Panc1 (cell line): Measurements from ENCODE around the gene RAI1. TPM values are rescaled to one million over a fixed set of nuclear protein-coding genes. Genes with fewer than 3 reads are reported as not detected.

Experiments used
- ATAC-seq: fragments of 200-7000 bp; cut with Tn5 transposase; 2 replicates; pipeline ENCODE4 v1.9.1; 2020; ENCODE audit warnings: mild to moderate bottlenecking, moderate library complexity
- BruUV-seq: library from RNA; stranded (reverse); fragments of 400-500 nt; replicated peaks from 2 replicates; lab custom pipeline; 2021; lab: Mats Ljungman, UMichigan
- CTCF ChIA-PET: fragments of 300-600 bp; sonication (Branson Sonifier 250); formaldehyde crosslinking; loops from one replicate; lab custom pipeline; 2022; ENCODE audit warnings: antibody characterized with exemption; lab: Charles Lee
- POLR2A ChIA-PET: fragments of 300-600 bp; sonication (Branson Sonifier 250); formaldehyde crosslinking; loops from one replicate; lab custom pipeline; 2022; ENCODE audit warnings: antibody characterized with exemption; lab: Charles Lee
- DNase-seq: peaks from one replicate; pipeline ENCODE4 v3.0.0-alpha.2; 2010; ENCODE audit warnings: low read depth, low spot score
- H3K27ac ChIP-seq: 2 replicates; pipeline ENCODE4 v1.5.1; 2011; ENCODE audit warnings: mild to moderate bottlenecking, low read length, inconsistent platforms
- H3K27me3 ChIP-seq: fragments of 200-500 bp; sonication (Bioruptor generic); 2 replicates; pipeline ENCODE4 v1.6.0; 2014; ENCODE audit warnings: low read length, inconsistent platforms; ENCODE audit not compliant: control insufficient read depth, insufficient read depth
- H3K36me3 ChIP-seq: fragments of 200-500 bp; sonication (Bioruptor generic); 2 replicates; pipeline ENCODE4 v1.5.1; 2014; ENCODE audit warnings: inconsistent platforms, mild to moderate bottlenecking, low read length, moderate library complexity; ENCODE audit not compliant: control insufficient read depth, insufficient read depth
- H3K4me1 ChIP-seq: 2 replicates; pipeline ENCODE4 v1.5.1; 2011; ENCODE audit warnings: inconsistent platforms, mild to moderate bottlenecking, low read length, moderate library complexity; ENCODE audit not compliant: control insufficient read depth, insufficient read depth
- H3K4me3 ChIP-seq, 2 experiments: 2 replicates each; pipeline ENCODE4 v1.5.1; 2011 to 2012; ENCODE audit warnings: low read depth in 2 of 2, low read length in 2 of 2, mild to moderate bottlenecking in 2 of 2, inconsistent platforms in 1 of 2, moderate library complexity in 1 of 2
- H3K9me3 ChIP-seq: fragments of 200-500 bp; sonication (Bioruptor generic); 2 replicates; pipeline ENCODE4 v1.5.1; 2014; ENCODE audit warnings: low read depth, mild to moderate bottlenecking, inconsistent platforms, low read length, moderate library complexity; ENCODE audit not compliant: control insufficient read depth, insufficient read depth
- CTCF ChIP-seq: fragments of 450-650 bp; IDR thresholded peaks from 2 replicates; pipeline ENCODE4 v1.5.1; 2017; ENCODE audit warnings: mild to moderate bottlenecking
- POLR2AphosphoS5 ChIP-seq: IDR thresholded peaks from 2 replicates; pipeline ENCODE4 v1.6.1; 2012; ENCODE audit warnings: mild to moderate bottlenecking, low read depth, low read length, moderate library complexity
- REST ChIP-seq, 2 experiments: IDR thresholded peaks; 2 replicates each; pipeline ENCODE4 v1.6.1; 2011 to 2012; ENCODE audit warnings: low read depth in 2 of 2, control low read depth in 1 of 2, low read length in 1 of 2, mild to moderate bottlenecking in 1 of 2, moderate library complexity in 1 of 2; ENCODE audit not compliant: insufficient read depth in 1 of 2
- SIN3A ChIP-seq: IDR thresholded peaks from 2 replicates; pipeline ENCODE4 v1.6.1; 2012; ENCODE audit warnings: low read depth, mild to moderate bottlenecking, low read length, moderate library complexity, borderline replicate concordance; ENCODE audit not compliant: insufficient read depth
- TCF7L2 ChIP-seq: IDR thresholded peaks from 2 replicates; pipeline ENCODE4 v1.6.1; 2011; ENCODE audit warnings: mild to moderate bottlenecking, low read depth, low read length, inconsistent platforms
- in situ Hi-C: cut with HindIII; loops from 2 replicates; pipeline ENCODE4 v1.10.0; 2016; ENCODE audit warnings: low sequenced_read_pairs, low pct_unique_long_range_greater_than_20kb
- intact Hi-C: fragments of 100-400 bp; cut with micrococcal nuclease; formaldehyde crosslinking; loops from one replicate; pipeline ENCODE4 v1.10.0; 2022; ENCODE audit not compliant: unreplicated experiment
- total RNA-seq: library from RNA; stranded (reverse); gene quantifications from one replicate; pipeline ENCODE4 v1.2.1, GENCODE V29; 2021; ENCODE audit not compliant: unreplicated experiment

Gene RAI1
- total RNA-seq, 1 experiment from 2014 or later: 51.0 TPM

- intact Hi-C loops (no loop called here), in situ Hi-C loops (no loop called here)
- Histone ChIP-seq H3K4me1 (peaks cover 46% of the 10 kb centered on the region), H3K27me3 (no peaks in the 10 kb centered on the region), H3K27ac (peak overlapping the region; percentile 98), H3K9me3 (no peaks in the 10 kb centered on the region), H3K36me3 (no peaks in the 10 kb centered on the region), H3K4me3 (no peak overlapping the region)
- no peak for DNase-seq
- POLR2A ChIA-PET: interaction anchor here (0.6 kb wide), 1 partner anchor 18 kb away, joined by 3 read pairs; no protein-coding TSS in a partner anchor
- CTCF ChIA-PET: interaction anchor here (0.8 kb wide), 1 partner anchor 30 kb away, joined by 4 read pairs; no protein-coding TSS in a partner anchor
- TF ChIP-seq CTCF (no peak), SIN3A (no peak), TCF7L2 (no peak), REST (IDR thresholded peaks at IDR 0.05; ENCODE audit: insufficient read depth in 1 of 2, low read depth in 2 of 2, low read length in 1 of 2) (no peak), POLR2AphosphoS5 (no peak; the same call in 1 of the 2 replicates)
- no peak for ATAC-seq
- BruUV-seq: no TSS peak
These were observed 161.0 kb downstream of the RAI1 start for GRCh38 chr17:17842111-17842876.

DNA sequence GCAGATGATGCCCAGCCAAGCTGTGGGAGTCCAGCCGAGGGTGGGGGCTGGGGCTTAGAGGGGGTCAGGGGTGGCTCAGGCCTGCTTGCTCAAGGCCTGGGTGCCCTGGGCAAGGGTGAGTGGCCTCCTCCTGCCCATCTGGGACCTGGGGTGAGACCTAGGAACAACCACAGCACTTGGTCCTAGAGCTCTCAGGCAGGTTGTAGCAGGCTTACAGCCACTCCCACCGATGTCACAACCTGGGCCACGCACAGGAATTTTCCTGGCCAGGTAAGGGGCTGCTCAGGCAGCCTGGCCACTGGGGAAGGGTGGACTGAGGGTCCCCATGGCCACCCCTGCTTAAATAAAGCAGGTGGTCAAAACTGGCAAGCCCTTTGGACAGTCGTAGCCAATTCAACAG lies 161.8 kb downstream of the RAI1 start:
- no peaks in the 10 kb centered on the region for H3K9me3 ChIP-seq
- H3K36me3 ChIP-seq: no peaks in the 10 kb centered on the region
- H3K4me3 ChIP-seq: no peak overlapping the region
- no peaks in the 10 kb centered on the region for H3K27me3 ChIP-seq
- no TSS peak for BruUV-seq
- peaks cover 38% of the 10 kb centered on the region for H3K4me1 ChIP-seq
- intact Hi-C loops (no loop called here), in situ Hi-C loops (no loop called here)
- H3K27ac ChIP-seq: 0 out of 2 replicates have a peak overlapping the region, but pooled peaks have one; percentile 23
- ChIA-PET POLR2A (no interaction called here), CTCF (no interaction called here)
- ATAC-seq (no peak), DNase-seq (no peak)
- TF ChIP-seq SIN3A (no peak), CTCF (no peak), TCF7L2 (no peak), REST (IDR thresholded peaks at IDR 0.05; ENCODE audit: insufficient read depth in 1 of 2, low read depth in 2 of 2, low read length in 1 of 2) (no peak), POLR2AphosphoS5 (no peak)
